SK-N-SH (cell line): ENCODE results near the gene ZNF474. TPM values are rescaled to one million over a fixed set of nuclear protein-coding genes. Genes with fewer than 3 reads are reported as not detected.

Experiments
- CTCF ChIA-PET: fragments of 300-600, 350-600 bp; formaldehyde crosslinking; extraction: SDS; loops from one replicate; lab custom pipeline; 2021; lab: Yijun Ruan, JAX
- POLR2A ChIA-PET: fragments of 350-600 bp; sonication (Branson Sonifier 250); formaldehyde crosslinking; extraction: SDS; loops from one replicate; lab custom pipeline; 2020; ENCODE audit warnings: antibody characterized with exemption, inconsistent platforms; lab: Yijun Ruan, JAX
- DNase-seq: peaks from one replicate; pipeline ENCODE4 v3.0.0; 2012
- H2AFZ ChIP-seq: fragments of 200-600 bp; sonication (generic); 2 replicates; pipeline ENCODE4 v1.8.1; 2016; ENCODE audit warnings: antibody characterized with exemption, mild to moderate bottlenecking, low read depth
- H3F3A ChIP-seq: fragments of 200-600 bp; sonication (generic); replicated peaks from 2 replicates; pipeline ENCODE3; 2016; ENCODE audit warnings: antibody characterized with exemption, mild to moderate bottlenecking; ENCODE audit not compliant: insufficient read depth
- H3K27ac ChIP-seq, 2 experiments: fragments of 200-500 bp in 1 of 2; fragments of 200-600 bp in 1 of 2; sonication (Bioruptor generic) in 1 of 2; sonication (generic), shearing (Covaris generic) in 1 of 2; 2 replicates each; pipeline versions ENCODE4 v1.5.1 to v1.6.1; 2014 to 2016; ENCODE audit warnings: low read depth in 2 of 2, inconsistent platforms in 1 of 2, low read length in 1 of 2, mild to moderate bottlenecking in 1 of 2, mixed read lengths in 1 of 2
- H3K27me3 ChIP-seq: fragments of 200-600 bp; sonication (generic), shearing (Covaris generic); 2 replicates; pipeline ENCODE4 v1.6.1; 2016; ENCODE audit warnings: mixed run types; ENCODE audit not compliant: insufficient read depth
- H3K36me3 ChIP-seq, 2 experiments: fragments of 200-500 bp in 1 of 2; fragments of 200-600 bp in 1 of 2; sonication (Bioruptor generic) in 1 of 2; sonication (generic) in 1 of 2; replicated peaks in 1 of 2; 2 replicates each; pipeline versions ENCODE3 to v1.5.1; 2014 to 2016; ENCODE audit warnings: low read length in 1 of 2, mild to moderate bottlenecking in 1 of 2; ENCODE audit not compliant: insufficient read depth in 2 of 2, control insufficient read depth in 1 of 2
- H3K4me1 ChIP-seq, 2 experiments: fragments of 200-500 bp in 1 of 2; fragments of 200-600 bp in 1 of 2; sonication (Bioruptor generic) in 1 of 2; sonication (generic), shearing (Covaris generic) in 1 of 2; 2 replicates each; pipeline versions ENCODE4 v1.5.1 to v1.6.1; 2014 to 2016; ENCODE audit warnings: low read depth in 1 of 2, low read length in 1 of 2, mixed run types in 1 of 2; ENCODE audit not compliant: insufficient read depth in 2 of 2, control insufficient read depth in 1 of 2
- H3K4me2 ChIP-seq: fragments of 200-600 bp; sonication (generic), shearing (Covaris generic); 2 replicates; pipeline ENCODE4 v1.6.1; 2017; ENCODE audit warnings: mixed run types
- H3K4me3 ChIP-seq, 2 experiments: fragments of 200-500 bp in 1 of 2; fragments of 200-600 bp in 1 of 2; sonication (Bioruptor generic) in 1 of 2; sonication (generic), shearing (Covaris generic) in 1 of 2; 2 replicates each; pipeline versions ENCODE4 v1.5.1 to v1.8.1; 2014 to 2016; ENCODE audit warnings: low read depth in 2 of 2, inconsistent platforms in 1 of 2, low read length in 1 of 2, mild to moderate bottlenecking in 1 of 2, mixed read lengths in 1 of 2, moderate library complexity in 1 of 2
- H3K79me2 ChIP-seq: fragments of 200-600 bp; sonication (generic); 2 replicates; pipeline ENCODE4 v1.8.1; 2017; ENCODE audit warnings: mild to moderate bottlenecking; ENCODE audit not compliant: insufficient read depth
- H3K9ac ChIP-seq: fragments of 200-600 bp; sonication (generic); 2 replicates; pipeline ENCODE4 v1.6.1; 2017; ENCODE audit warnings: mixed run types
- H3K9me2 ChIP-seq: fragments of 200-600 bp; sonication (generic); 2 replicates; pipeline ENCODE4 v1.6.1; 2017; ENCODE audit warnings: mixed run types
- H3K9me3 ChIP-seq: fragments of 200-600 bp; sonication (generic); 2 replicates; pipeline ENCODE4 v1.6.1; 2017; ENCODE audit warnings: mixed run types, mild to moderate bottlenecking, moderate library complexity
- H4K20me1 ChIP-seq: fragments of 200-600 bp; sonication (generic); 2 replicates; pipeline ENCODE4 v1.6.1; 2017; ENCODE audit warnings: mild to moderate bottlenecking, mixed run types; ENCODE audit not compliant: insufficient read depth
- CHD2 ChIP-seq: fragments of 150-350 bp; IDR thresholded peaks from 2 replicates; pipeline ENCODE4 v1.6.1; 2018; ENCODE audit warnings: low read length; ENCODE audit not compliant: partially characterized antibody
- EP300 ChIP-seq, 2 experiments: IDR thresholded peaks; 2 replicates each; pipeline versions ENCODE4 v1.4.0 to v1.6.1; 2012; ENCODE audit warnings: borderline replicate concordance in 1 of 2, low read depth in 1 of 2, low read length in 1 of 2
- EZH2phosphoT487 ChIP-seq: fragments of 200-600 bp; sonication (generic); IDR thresholded peaks from 2 replicates; pipeline ENCODE4 v1.6.1; 2017; ENCODE audit warnings: low read depth, mixed run types, mild to moderate bottlenecking, antibody characterized with exemption, moderate library complexity, borderline replicate concordance
- FOXJ3 ChIP-seq: sonication (generic); formaldehyde crosslinking; IDR thresholded peaks from 2 replicates; pipeline ENCODE4 v1.5.1; 2020; ENCODE audit warnings: mild to moderate bottlenecking, missing genetic modification reagents
- GABPA ChIP-seq: IDR thresholded peaks from 2 replicates; pipeline ENCODE4 v1.4.0; 2012; ENCODE audit warnings: low read depth, mild to moderate bottlenecking
- GATA2 ChIP-seq: sonication (generic); formaldehyde crosslinking; IDR thresholded peaks from 2 replicates; pipeline ENCODE4 v1.5.0; 2020; ENCODE audit warnings: mild to moderate bottlenecking, missing genetic modification reagents
- MEF2A ChIP-seq: IDR thresholded peaks from 2 replicates; pipeline ENCODE4 v1.4.0; 2012; ENCODE audit warnings: low read depth, borderline replicate concordance
- NFIC ChIP-seq: IDR thresholded peaks from 2 replicates; pipeline ENCODE4 v1.4.0; 2012; ENCODE audit warnings: borderline replicate concordance
- RAD21 ChIP-seq: IDR thresholded peaks from 2 replicates; pipeline ENCODE4 v1.6.1; 2012; ENCODE audit warnings: mild to moderate bottlenecking, low read length
- RCOR1 ChIP-seq: fragments of 150-350 bp; IDR thresholded peaks from 2 replicates; pipeline ENCODE4 v1.6.1; 2017; ENCODE audit warnings: antibody characterized with exemption, low read length
- TCF12 ChIP-seq: IDR thresholded peaks from 2 replicates; pipeline ENCODE4 v1.4.0; 2012
- YY1 ChIP-seq: IDR thresholded peaks from 2 replicates; pipeline ENCODE4 v1.4.0; 2012; ENCODE audit warnings: low read depth, mild to moderate bottlenecking
- WGBS: methylation state at CpG from one replicate; pipeline ENCODE4 v1.1.6; 2017; ENCODE audit warnings: low lambda C conversion rate; 5-methylcytosine and 5-hydroxymethylcytosine counted together
- polyA plus RNA-seq, 3 experiments: library from polyadenylated mRNA; depleted of rRNA; stranded (reverse); fragments of >200 nt; gene quantifications; 2 replicates each; pipeline ENCODE4 v1.2.3, GENCODE V29; 2012

ZNF474 gene
- polyA plus RNA-seq, 1 of the 3 experiments (the other 2 are of a cell fraction) = 0.08 TPM

DNA sequence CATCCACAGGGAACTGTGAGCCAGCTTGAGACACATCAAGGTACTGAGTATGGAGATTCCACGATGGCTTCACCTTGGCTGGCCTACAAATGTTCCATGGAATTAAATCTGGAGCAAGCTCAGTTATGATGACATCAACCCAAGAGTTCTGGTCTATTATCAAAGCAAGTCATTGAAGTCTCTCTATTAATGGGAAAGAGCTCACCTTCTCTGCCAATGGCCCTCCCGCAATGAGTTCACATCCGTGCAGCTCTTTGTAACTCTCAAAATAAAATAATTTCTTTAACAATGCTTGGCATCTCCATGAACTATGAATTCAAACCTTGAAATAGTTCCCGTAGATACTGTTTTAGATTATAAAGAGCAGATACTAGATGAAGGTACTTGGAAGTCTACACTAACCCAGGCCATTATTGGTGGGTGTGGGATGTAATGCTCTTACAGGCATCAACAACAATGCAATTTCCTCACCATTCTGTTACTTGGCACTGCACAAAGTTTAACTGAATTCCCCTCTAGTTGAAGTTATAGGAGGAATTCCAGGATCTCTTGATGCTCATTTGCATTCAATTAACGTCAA is 55.4 kb downstream of the ZNF474 start:
- Histone ChIP-seq H3K27me3 (no peaks in the 10 kb centered on the region), H3K79me2 (no peaks in the 10 kb centered on the region), H3K4me3 (no peak overlapping the region), H2AFZ (no peak overlapping the region), H4K20me1 (no peaks in the 10 kb centered on the region), H3K9me2 (no peaks in the 10 kb centered on the region), H3K36me3 (no peaks in the 10 kb centered on the region), H3K9me3 (no peaks in the 10 kb centered on the region), H3K4me2 (no peak overlapping the region)
- CTCF ChIA-PET = interaction anchor here (1.2 to 3.9 kb wide), 2 partner anchors 11 to 16 kb away, joined by 4 to 19 read pairs; no protein-coding TSS in a partner anchor
- WGBS = 98% methylated on average over 5 of the region's 5 CpGs
- TF ChIP-seq MEF2A (no peak), EZH2phosphoT487 (no peak)
- TF ChIP-seq, all 33 proteins: peak for 0
- H3K27ac ChIP-seq = 0 out of 4 replicates have a peak overlapping the region, but pooled peaks of 1 of the 2 experiments have one; percentile 96
- POLR2A ChIA-PET = no interaction called here
- no peak overlapping the region for H3K9ac ChIP-seq
- peaks cover 18 to 26% of the 10 kb centered on the region in 2 experiments for H3K4me1 ChIP-seq
- no peak for DNase-seq
- peaks cover 36% of the 10 kb centered on the region for H3F3A ChIP-seq

DNA sequence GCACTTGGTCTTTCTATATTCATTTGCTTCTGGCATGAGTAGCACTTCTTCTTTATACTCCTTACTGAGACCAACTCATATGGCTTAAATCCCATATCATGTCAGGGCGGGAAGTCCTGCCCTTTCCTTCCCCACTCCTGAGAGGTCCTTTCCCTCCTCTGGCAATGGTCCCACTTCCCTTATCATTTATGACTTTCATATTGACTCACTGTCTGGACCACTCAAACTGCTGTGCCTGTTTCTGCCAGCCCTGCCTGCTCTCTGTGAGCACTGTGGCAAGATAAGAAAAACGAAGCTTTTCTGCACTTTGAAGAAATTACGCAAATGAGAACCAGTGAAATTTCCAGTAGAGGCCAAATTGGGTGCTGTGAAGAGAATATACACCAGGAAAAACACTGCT is 58.1 kb downstream of the ZNF474 start:
- Histone ChIP-seq H3K4me3 (no peak overlapping the region), H3K4me1 (peaks cover 16 to 18% of the 10 kb centered on the region in 2 experiments), H3K79me2 (no peaks in the 10 kb centered on the region), H3K36me3 (no peaks in the 10 kb centered on the region), H4K20me1 (no peaks in the 10 kb centered on the region), H3K27me3 (no peaks in the 10 kb centered on the region)
- peak; percentile 31 for DNase-seq
- POLR2A ChIA-PET = no interaction called here
- TF ChIP-seq GATA2 (CRISPR knock-in tag) = peak; percentile 66
- no peak for TF ChIP-seq GABPA
- 0 out of 2 replicates have a peak, but pooled peaks have one; percentile 7 for TF ChIP-seq NFIC
- no peak for TF ChIP-seq RAD21
- 0 out of 2 replicates have a peak, but pooled peaks have one; percentile 15 for TF ChIP-seq TCF12
- peak; percentile 21; the same call in 1 of the 2 replicates for TF ChIP-seq RCOR1
- TF ChIP-seq, all 33 proteins: peak for 4
- no peaks in the 10 kb centered on the region for H3K9me2 ChIP-seq
- peak overlapping the region in 1 of 2 experiments; percentile 72; a peak in 1 of 4 replicates for H3K27ac ChIP-seq
- H3K9ac ChIP-seq = no peak overlapping the region
- no peak overlapping the region for H3K4me2 ChIP-seq
- no peaks in the 10 kb centered on the region for H3K9me3 ChIP-seq
- peak overlapping the region; percentile 26; the same call in 1 of the 2 replicates for H2AFZ ChIP-seq
- 45% methylated on average over 3 of the region's 3 CpGs for WGBS
- CTCF ChIA-PET = interaction anchor here (1.7 to 16.9 kb wide), 3 partner anchors 8 to 311 kb away, joined by 8 to 212 read pairs (median 19); no protein-coding TSS in a partner anchor
- H3F3A ChIP-seq = peaks cover 13% of the 10 kb centered on the region

DNA sequence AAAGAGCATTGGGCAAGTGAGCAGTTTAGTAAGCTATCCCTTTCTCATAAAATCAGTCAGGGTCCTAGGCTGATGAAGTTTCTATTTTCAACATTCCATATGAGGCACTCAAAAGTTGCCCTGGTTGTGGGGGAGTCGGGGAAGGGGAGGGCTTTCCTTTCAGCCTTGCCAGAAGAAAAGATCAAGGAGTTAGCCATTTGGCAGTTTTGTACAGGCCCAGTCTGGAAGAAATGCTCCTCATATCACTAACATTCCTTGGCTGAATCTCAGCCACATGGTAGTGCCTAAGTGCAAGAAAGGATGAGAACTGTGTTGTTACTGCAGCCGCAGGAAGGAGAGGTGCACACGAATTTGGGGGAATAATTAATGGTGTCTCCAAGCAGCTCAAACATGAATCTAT is 60.8 kb downstream of the ZNF474 start:
- Histone ChIP-seq H3K36me3 (no peaks in the 10 kb centered on the region), H3K27me3 (no peaks in the 10 kb centered on the region), H3K4me1 (peaks cover 0 to 10% of the 10 kb centered on the region in 2 experiments; a peak in 1 of 4 replicates), H3K9me3 (no peaks in the 10 kb centered on the region), H3K4me3 (no peak overlapping the region), H3K4me2 (no peak overlapping the region), H2AFZ (no peak overlapping the region), H3F3A (no peaks in the 10 kb centered on the region), H3K27ac (no peak overlapping the region), H3K79me2 (no peaks in the 10 kb centered on the region), H3K9me2 (no peaks in the 10 kb centered on the region), H3K9ac (no peak overlapping the region), H4K20me1 (no peaks in the 10 kb centered on the region)
- ChIA-PET CTCF (interaction anchor here (10.6 to 16.9 kb wide), 2 partner anchors 223 to 310 kb away, joined by 212 to 226 read pairs; no protein-coding TSS in a partner anchor), POLR2A (no interaction called here)
- 80% methylated on average over 3 of the region's 3 CpGs for WGBS
- no peak for DNase-seq
- TF ChIP-seq CHD2 = no peak
- no peak for TF ChIP-seq RAD21
- no peak for TF ChIP-seq FOXJ3 (CRISPR knock-in tag)
- TF ChIP-seq YY1 = no peak
- TF ChIP-seq EP300 (IDR thresholded peaks at IDR 0.05; ENCODE audit: borderline replicate concordance in 1 of 2, low read depth in 1 of 2, low read length in 1 of 2) = no peak
